Gastroesophageal sphincter (tissue), 3 donors: ENCODE measurements around the gene AMIGO2.

ENCODE experiments used
- CTCF ChIP-seq, 4 experiments: fragments of 200-600 bp in 2 of 4; fragments of 450-650 bp in 2 of 4; sonication (generic) in 1 of 4; IDR thresholded peaks; one replicate each; pipeline ENCODE4 v1.5.1; 2017 to 2019; ENCODE audit warnings: antibody characterized with exemption in 4 of 4, mild to moderate bottlenecking in 2 of 4, moderate library complexity in 2 of 4
- EP300 ChIP-seq: sonication (generic); formaldehyde crosslinking; IDR thresholded peaks from one replicate; pipeline ENCODE4 v1.6.1; 2017; ENCODE audit warnings: antibody characterized with exemption, mild to moderate bottlenecking
- POLR2A ChIP-seq, 2 donors: fragments of 450-650 bp; IDR thresholded peaks; one replicate each; pipeline ENCODE4 v1.6.1; 2017; ENCODE audit warnings: antibody characterized with exemption in 2 of 2, mild to moderate bottlenecking in 2 of 2, moderate library complexity in 1 of 2

GRCh38 chr12:47126246-47126645 is 46.5 kb upstream of the AMIGO2 start:
- TF ChIP-seq CTCF (IDR thresholded peaks at IDR 0.05) = no peak
- TF ChIP-seq POLR2A (IDR thresholded peaks at IDR 0.05) = no peak
- TF ChIP-seq EP300 = no peak
